ENCODE data around the gene STK16. TPM values are rescaled to one million over a fixed set of nuclear protein-coding genes. Genes with fewer than 3 reads are reported as not detected.

The STK16 gene
- total RNA-seq, 4 donors from 2014 or later = 18.7 to 44.8 (median 28.2) TPM

- 81% methylated on average over 4 of the region's 5 CpGs; no CpG with 5 or more reads in 1 of the 2 donors for WGBS, 2 donors (ENCODE audit: low coverage in 1 of 2)
- intact Hi-C loops (cut with DNase I; ENCODE audit: low total_unique reads) (no loop called here), in situ Hi-C loops (cut with MboI; ENCODE audit: low pct_ligation_motif_present in 1 of 4, low pct_unique_long_range_greater_than_20kb in 1 of 4, low sequenced_read_pairs in 3 of 4) (no loop called here)
- H3K4me1 ChIP-seq = peaks cover 0 to 6% (median 3%) of the 10 kb centered on the region in 4 donors
- TF ChIP-seq, protein P1, sequence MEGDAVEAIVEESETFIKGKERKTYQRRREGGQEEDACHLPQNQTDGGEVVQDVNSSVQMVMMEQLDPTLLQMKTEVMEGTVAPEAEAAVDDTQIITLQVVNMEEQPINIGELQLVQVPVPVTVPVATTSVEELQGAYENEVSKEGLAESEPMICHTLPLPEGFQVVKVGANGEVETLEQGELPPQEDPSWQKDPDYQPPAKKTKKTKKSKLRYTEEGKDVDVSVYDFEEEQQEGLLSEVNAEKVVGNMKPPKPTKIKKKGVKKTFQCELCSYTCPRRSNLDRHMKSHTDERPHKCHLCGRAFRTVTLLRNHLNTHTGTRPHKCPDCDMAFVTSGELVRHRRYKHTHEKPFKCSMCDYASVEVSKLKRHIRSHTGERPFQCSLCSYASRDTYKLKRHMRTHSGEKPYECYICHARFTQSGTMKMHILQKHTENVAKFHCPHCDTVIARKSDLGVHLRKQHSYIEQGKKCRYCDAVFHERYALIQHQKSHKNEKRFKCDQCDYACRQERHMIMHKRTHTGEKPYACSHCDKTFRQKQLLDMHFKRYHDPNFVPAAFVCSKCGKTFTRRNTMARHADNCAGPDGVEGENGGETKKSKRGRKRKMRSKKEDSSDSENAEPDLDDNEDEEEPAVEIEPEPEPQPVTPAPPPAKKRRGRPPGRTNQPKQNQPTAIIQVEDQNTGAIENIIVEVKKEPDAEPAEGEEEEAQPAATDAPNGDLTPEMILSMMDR (IDR thresholded peaks at IDR 0.05) = no peak
- TF ChIP-seq POLR2AphosphoS5 (IDR thresholded peaks at IDR 0.05) (no peak), POLR2A (IDR thresholded peaks at IDR 0.05) (no peak), EP300 (IDR thresholded peaks at IDR 0.05; ENCODE audit: low read depth) (no peak)
- no peak for DNase-seq
- H3K27ac ChIP-seq = no peak overlapping the region
- no peaks in the 10 kb centered on the region for H3K27me3 ChIP-seq
- H3K4me3 ChIP-seq = no peak overlapping the region
- H3K36me3 ChIP-seq = no peaks in the 10 kb centered on the region
- no peaks in the 10 kb centered on the region for H3K9me3 ChIP-seq
Observed at GRCh38 chr2:219270055-219270372, 24.7 kb downstream of the STK16 start.

DNA sequence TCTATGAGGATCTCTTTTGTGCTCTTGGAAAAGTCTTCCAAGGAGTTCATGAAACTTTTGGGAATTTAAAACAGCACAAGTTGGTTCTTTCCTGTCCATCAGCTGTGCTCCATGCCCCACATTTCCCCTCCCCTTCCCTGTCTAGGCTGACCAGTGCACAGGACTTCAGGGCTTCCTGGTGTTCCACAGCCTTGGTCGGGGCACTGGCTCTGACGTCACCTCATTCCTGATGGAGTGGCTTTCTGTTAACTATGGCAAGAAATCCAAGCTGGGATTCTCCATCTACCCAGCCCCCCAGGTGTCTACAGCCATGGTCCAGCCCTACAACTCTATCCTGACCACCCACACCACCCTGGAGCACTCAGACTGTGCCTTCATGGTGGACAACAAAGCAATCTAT, 25.7 kb downstream of the STK16 start:
- TF ChIP-seq EP300 (IDR thresholded peaks at IDR 0.05; ENCODE audit: low read depth) = no peak
- no peak for TF ChIP-seq POLR2AphosphoS5 (IDR thresholded peaks at IDR 0.05)
- TF ChIP-seq, protein P1 (IDR thresholded peaks at IDR 0.05) = no peak
- no peak for TF ChIP-seq POLR2A (IDR thresholded peaks at IDR 0.05)
- no peaks in the 10 kb centered on the region for H3K36me3 ChIP-seq
- WGBS, 2 donors (ENCODE audit: low coverage in 1 of 2) = 74% methylated on average over 2 of the region's 2 CpGs; no CpG with 5 or more reads in 1 of the 2 donors
- DNase-seq = no peak
- H3K9me3 ChIP-seq = no peaks in the 10 kb centered on the region
- no peak overlapping the region for H3K4me3 ChIP-seq
- in situ Hi-C loops (cut with MboI; ENCODE audit: low pct_ligation_motif_present in 1 of 4, low pct_unique_long_range_greater_than_20kb in 1 of 4, low sequenced_read_pairs in 3 of 4) (no loop called here), intact Hi-C loops (cut with DNase I; ENCODE audit: low total_unique reads) (no loop called here)
- H3K27ac ChIP-seq = no peak overlapping the region
- H3K4me1 ChIP-seq = peaks cover 0 to 6% (median 3%) of the 10 kb centered on the region in 4 donors
- H3K27me3 ChIP-seq = no peaks in the 10 kb centered on the region

GRCh38 chr2:219272356-219272755, 27.1 kb downstream of the STK16 start:
- in situ Hi-C loops (cut with MboI; ENCODE audit: low pct_ligation_motif_present in 1 of 4, low pct_unique_long_range_greater_than_20kb in 1 of 4, low sequenced_read_pairs in 3 of 4) = no loop called here

DNA sequence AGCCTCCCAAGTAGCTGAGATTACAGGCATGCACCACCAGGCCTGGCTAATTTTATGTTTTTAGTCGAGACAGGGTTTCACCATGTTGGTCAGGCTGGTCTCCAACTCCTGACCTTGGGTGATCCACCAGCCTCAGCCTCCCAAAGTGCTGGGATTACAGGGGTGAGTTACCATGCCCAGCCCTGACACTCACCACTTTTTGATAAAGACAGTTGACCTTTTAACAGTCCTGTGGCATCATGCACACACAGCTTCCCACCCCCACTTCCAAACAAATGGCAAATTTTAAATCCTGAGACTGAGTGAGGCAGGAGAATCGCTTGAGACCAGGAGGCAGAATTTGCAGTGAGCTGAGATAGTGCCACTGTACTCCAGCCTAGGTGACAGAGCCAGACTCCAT, 27.7 kb downstream of the STK16 start:
- peaks cover 3 to 12% (median 6%) of the 10 kb centered on the region in 4 donors for H3K4me1 ChIP-seq
- H3K9me3 ChIP-seq = no peaks in the 10 kb centered on the region
- no peak overlapping the region for H3K27ac ChIP-seq
- WGBS, 2 donors (ENCODE audit: low coverage in 1 of 2) = 73 to 100% methylated on average over 1 to 2 of the region's 2 CpGs
- no peak overlapping the region for H3K4me3 ChIP-seq
- TF ChIP-seq EP300 (IDR thresholded peaks at IDR 0.05; ENCODE audit: low read depth) (no peak), POLR2A (IDR thresholded peaks at IDR 0.05) (no peak), POLR2AphosphoS5 (IDR thresholded peaks at IDR 0.05) (no peak)
- TF ChIP-seq, protein P1 (IDR thresholded peaks at IDR 0.05) = no peak
- no peaks in the 10 kb centered on the region for H3K36me3 ChIP-seq
- intact Hi-C loops (cut with DNase I; ENCODE audit: low total_unique reads) (no loop called here), in situ Hi-C loops (cut with MboI; ENCODE audit: low pct_ligation_motif_present in 1 of 4, low pct_unique_long_range_greater_than_20kb in 1 of 4, low sequenced_read_pairs in 3 of 4) (no loop called here)
- no peaks in the 10 kb centered on the region for H3K27me3 ChIP-seq
- DNase-seq = no peak

More at GRCh38 chr2:219272356-219272755, 27.1 kb downstream of the STK16 start:
- Histone ChIP-seq H3K4me3 (no peak overlapping the region), H3K36me3 (no peaks in the 10 kb centered on the region), H3K27me3 (no peaks in the 10 kb centered on the region), H3K27ac (no peak overlapping the region), H3K4me1 (peaks cover 0 to 6% (median 3%) of the 10 kb centered on the region in 4 donors), H3K9me3 (no peaks in the 10 kb centered on the region)
- intact Hi-C loops (cut with DNase I; ENCODE audit: low total_unique reads) = no loop called here
- DNase-seq = no peak
- TF ChIP-seq POLR2AphosphoS5 (IDR thresholded peaks at IDR 0.05) = no peak
- no peak for TF ChIP-seq EP300 (IDR thresholded peaks at IDR 0.05; ENCODE audit: low read depth)
- 90 to 100% methylated on average over 2 to 4 of the region's 4 CpGs for WGBS, 2 donors (ENCODE audit: low coverage in 1 of 2)

DNA sequence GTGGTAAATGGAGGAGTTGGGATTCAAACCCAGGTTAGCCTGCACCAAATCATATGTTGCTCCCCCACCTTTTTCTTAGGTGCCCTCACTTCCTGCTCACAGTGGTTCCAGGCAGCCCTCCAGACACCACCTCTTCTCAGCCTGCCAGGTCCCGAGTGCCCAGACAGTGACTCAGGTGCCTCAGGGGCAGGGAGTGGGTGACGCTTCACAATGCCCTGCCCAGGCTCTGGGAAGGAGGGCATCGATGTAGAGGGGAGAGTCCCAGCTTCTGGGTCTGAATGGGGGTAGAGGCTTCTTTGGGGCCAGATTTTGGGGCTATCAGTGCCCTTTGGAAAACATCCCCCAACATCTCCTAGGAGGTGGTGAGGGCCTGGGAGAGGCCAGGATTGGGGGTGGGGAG, 28.7 kb downstream of the STK16 start:
- 0 to 85% methylated on average over 1 to 3 of the region's 3 CpGs for WGBS, 2 donors (ENCODE audit: low coverage in 1 of 2)
- H3K27me3 ChIP-seq = no peaks in the 10 kb centered on the region
- H3K4me1 ChIP-seq = peaks cover 11 to 20% (median 14%) of the 10 kb centered on the region in 4 donors
- no peaks in the 10 kb centered on the region for H3K9me3 ChIP-seq
- no peaks in the 10 kb centered on the region for H3K36me3 ChIP-seq
- DNase-seq = no peak
- H3K4me3 ChIP-seq = no peak overlapping the region
- H3K27ac ChIP-seq = peak overlapping the region in 2 of 4 donors; percentile 46 to 62
- in situ Hi-C loops (cut with MboI; ENCODE audit: low pct_ligation_motif_present in 1 of 4, low pct_unique_long_range_greater_than_20kb in 1 of 4, low sequenced_read_pairs in 3 of 4) (no loop called here), intact Hi-C loops (cut with DNase I; ENCODE audit: low total_unique reads) (no loop called here)
- TF ChIP-seq EP300 (IDR thresholded peaks at IDR 0.05; ENCODE audit: low read depth) (no peak), POLR2AphosphoS5 (IDR thresholded peaks at IDR 0.05) (no peak), POLR2A (IDR thresholded peaks at IDR 0.05) (no peak)
- TF ChIP-seq, protein P1 (IDR thresholded peaks at IDR 0.05) = no peak

Measured in transverse colon (tissue), 4 donors.